GM12878 (cell line): Measurements from ENCODE around the gene CA14. TPM values are rescaled to one million over a fixed set of nuclear protein-coding genes. Genes with fewer than 3 reads are reported as not detected.
A peak's percentile ranks its signal among the peaks of the same experiment; 100 is the strongest.

Experiments used
- ATF3 ChIP-seq: IDR thresholded peaks from 2 replicates; pipeline ENCODE4 v1.6.1; 2011; ENCODE audit warnings: low read depth, mild to moderate bottlenecking, low read length, moderate library complexity, borderline replicate concordance; ENCODE audit errors: extremely low read depth
- BACH1 ChIP-seq: fragments of 450-650 bp; IDR thresholded peaks from 2 replicates; pipeline ENCODE4 v1.6.1; 2017; ENCODE audit warnings: mild to moderate bottlenecking, borderline replicate concordance
- CREB1 ChIP-seq: IDR thresholded peaks from 2 replicates; pipeline ENCODE4 v1.6.1; 2012; ENCODE audit warnings: low read depth, mild to moderate bottlenecking, inconsistent platforms
- IKZF1 ChIP-seq: fragments of 450-650 bp; conservative IDR thresholded peaks from 2 replicates; pipeline ENCODE4 v1.6.1; 2017; ENCODE audit warnings: antibody characterized with exemption, mild to moderate bottlenecking
- MEF2A ChIP-seq: IDR thresholded peaks from 2 replicates; pipeline ENCODE4 v1.6.1; 2011; ENCODE audit warnings: low read depth, mild to moderate bottlenecking, low read length, moderate library complexity; ENCODE audit not compliant: insufficient read depth
- MEF2B ChIP-seq: fragments of 450-650 bp; IDR thresholded peaks from 2 replicates; pipeline ENCODE4 v1.6.1; 2018; ENCODE audit warnings: mild to moderate bottlenecking, moderate library complexity; ENCODE audit not compliant: partially characterized antibody, poor library complexity, severe bottlenecking
- MTA2 ChIP-seq: fragments of 450-650 bp; IDR thresholded peaks from 2 replicates; pipeline ENCODE4 v1.6.1; 2016; ENCODE audit warnings: low read depth, mild to moderate bottlenecking, moderate library complexity
- MYC ChIP-seq: IDR thresholded peaks from 2 replicates; pipeline ENCODE4 v1.6.1; 2011; ENCODE audit warnings: mild to moderate bottlenecking, low read length, moderate library complexity, inconsistent platforms; ENCODE audit not compliant: insufficient read depth, insufficient replicate concordance, insufficient read length, severe bottlenecking
- NBN ChIP-seq: fragments of 450-650 bp; IDR thresholded peaks from 2 replicates; pipeline ENCODE4 v1.6.1; 2016
- NFXL1 ChIP-seq: fragments of 450-650 bp; IDR thresholded peaks from 2 replicates; pipeline ENCODE4 v1.6.1; 2017; ENCODE audit warnings: antibody characterized with exemption, mild to moderate bottlenecking, borderline replicate concordance
- SKIL ChIP-seq: fragments of 450-650 bp; IDR thresholded peaks from 2 replicates; pipeline ENCODE4 v1.6.1; 2017; ENCODE audit warnings: mild to moderate bottlenecking, low read depth, inconsistent platforms; ENCODE audit not compliant: poor library complexity, severe bottlenecking
- SMAD1 ChIP-seq: fragments of 450-650 bp; IDR thresholded peaks from 2 replicates; pipeline ENCODE4 v1.6.1; 2018; ENCODE audit warnings: mild to moderate bottlenecking, low read depth; ENCODE audit not compliant: partially characterized antibody
- SREBF2 ChIP-seq: IDR thresholded peaks from 2 replicates; pipeline ENCODE4 v1.6.1; 2012; ENCODE audit warnings: mild to moderate bottlenecking, low read length
- SUPT20H ChIP-seq: IDR thresholded peaks from 2 replicates; pipeline ENCODE4 v1.6.1; 2011; ENCODE audit warnings: low read depth, mild to moderate bottlenecking, low read length, moderate library complexity, borderline replicate concordance; ENCODE audit not compliant: control insufficient read depth
- TAF1 ChIP-seq: IDR thresholded peaks from 2 replicates; pipeline ENCODE4 v1.6.1; 2011; ENCODE audit warnings: mild to moderate bottlenecking, low read depth, low read length, borderline replicate concordance
- TARDBP ChIP-seq: IDR thresholded peaks from 2 replicates; pipeline ENCODE4 v1.6.1; 2016; ENCODE audit warnings: borderline replicate concordance
- YY1 ChIP-seq: IDR thresholded peaks from 2 replicates; pipeline ENCODE4 v1.6.1; 2011; ENCODE audit warnings: low read depth, mild to moderate bottlenecking, low read length
- ZBTB4 ChIP-seq: fragments of 450-650 bp; formaldehyde crosslinking; IDR thresholded peaks from 2 replicates; pipeline ENCODE4 v1.4.0; 2022; ENCODE audit warnings: mild to moderate bottlenecking, moderate library complexity
- ZBTB40 ChIP-seq: fragments of 450-650 bp; IDR thresholded peaks from 2 replicates; pipeline ENCODE4 v1.6.1; 2016; ENCODE audit warnings: mild to moderate bottlenecking, moderate library complexity, borderline replicate concordance
- ZNF384 ChIP-seq: IDR thresholded peaks from 2 replicates; pipeline ENCODE4 v1.6.1; 2012; ENCODE audit warnings: low read depth, mild to moderate bottlenecking, low read length, improper control_type of control experiment, borderline replicate concordance
- polyA plus RNA-seq, 11 experiments: library from polyadenylated mRNA; depleted of rRNA in 4 of 11; unstranded in 6 of 11; stranded (reverse) in 5 of 11; fragments of >200 nt; fragmentation: Nextera tagmentation in 4 of 11; fragmentation: Illumina TruSeq in 1 of 11; extraction: Ambion mirVana in 4 of 11; extraction: Trizol in 1 of 11; gene quantifications; 1 replicate in 1 of 11; 2 replicates in 10 of 11; pipeline versions ENCODE4 v1.2.1 to v1.2.3, GENCODE V29; 2011 to 2016; ENCODE audit warnings: inconsistent platforms in 2 of 11, missing spikeins in 2 of 11, low read depth in 1 of 11
- total RNA-seq, 4 experiments: library from RNA; depleted of rRNA in 3 of 4; stranded (reverse); fragments of >200 nt in 3 of 4; fragmentation: Illumina TruSeq in 1 of 4; extraction: Trizol in 1 of 4; gene quantifications; 2 replicates each; pipeline versions ENCODE4 v1.2.1 to v1.2.3, GENCODE V29; 2013 to 2021

CA14 gene
- total and polyA plus RNA-seq, 10 of the 15 experiments (the other 5 are each of a cell fraction or from before 2014, with no cell fraction given): 0.11 to 0.35 (median 0.29) TPM; not detected in 6

- no peak for TF ChIP-seq SKIL
- TF ChIP-seq SMAD1: no peak
- no peak for TF ChIP-seq MYC
- TF ChIP-seq TARDBP: no peak; the same call in none of the 2 replicates
- TF ChIP-seq MEF2B: peak; percentile 68
- TF ChIP-seq CREB1: peak; percentile 84
- no peak for TF ChIP-seq NFXL1
- peak; percentile 40; the same call in 1 of the 2 replicates for TF ChIP-seq MTA2
- no peak for TF ChIP-seq TAF1
- TF ChIP-seq ZBTB4 (CRISPR knock-in tag): no peak
- TF ChIP-seq SUPT20H: no peak
- TF ChIP-seq MEF2A: no peak
- TF ChIP-seq ATF3: no peak
- TF ChIP-seq NBN: peak; percentile 86
- peak; percentile 89 for TF ChIP-seq ZBTB40
- TF ChIP-seq IKZF1: peak; percentile 91
- TF ChIP-seq ZNF384: no peak
- TF ChIP-seq BACH1: 0 out of 2 replicates have a peak, but pooled peaks have one; percentile 36
- peak; percentile 89 for TF ChIP-seq YY1
- TF ChIP-seq SREBF2: no peak
Measured at GRCh38 chr1:150268705-150269403, 11.3 kb downstream of the CA14 start, which contains the start of gene APH1A (continued).
